ENCODE measurements around the gene EVI5L. TPM values are rescaled to one million over a fixed set of nuclear protein-coding genes. Genes with fewer than 3 reads are reported as not detected.

The EVI5L gene
- polyA plus RNA-seq, 1 experiment, result 11.7 TPM

GRCh38 chr19:7911508-7912143, 81.6 kb downstream of the EVI5L start:
- peaks cover 15% of the 10 kb centered on the region for H3K36me3 ChIP-seq (ENCODE audit: control insufficient read depth, insufficient read depth, low read length)
- no peak overlapping the region for H3K4me3 ChIP-seq (ENCODE audit: low read depth, low read length)
- ChIA-PET CTCF (interaction anchor here (0.6 to 1.0 kb wide), 2 partner anchors 20 to 231 kb away, joined by 3 to 4 read pairs; partner anchors contain the start of gene TRAPPC5), POLR2A (no interaction called here)
- TF ChIP-seq, protein P1, sequence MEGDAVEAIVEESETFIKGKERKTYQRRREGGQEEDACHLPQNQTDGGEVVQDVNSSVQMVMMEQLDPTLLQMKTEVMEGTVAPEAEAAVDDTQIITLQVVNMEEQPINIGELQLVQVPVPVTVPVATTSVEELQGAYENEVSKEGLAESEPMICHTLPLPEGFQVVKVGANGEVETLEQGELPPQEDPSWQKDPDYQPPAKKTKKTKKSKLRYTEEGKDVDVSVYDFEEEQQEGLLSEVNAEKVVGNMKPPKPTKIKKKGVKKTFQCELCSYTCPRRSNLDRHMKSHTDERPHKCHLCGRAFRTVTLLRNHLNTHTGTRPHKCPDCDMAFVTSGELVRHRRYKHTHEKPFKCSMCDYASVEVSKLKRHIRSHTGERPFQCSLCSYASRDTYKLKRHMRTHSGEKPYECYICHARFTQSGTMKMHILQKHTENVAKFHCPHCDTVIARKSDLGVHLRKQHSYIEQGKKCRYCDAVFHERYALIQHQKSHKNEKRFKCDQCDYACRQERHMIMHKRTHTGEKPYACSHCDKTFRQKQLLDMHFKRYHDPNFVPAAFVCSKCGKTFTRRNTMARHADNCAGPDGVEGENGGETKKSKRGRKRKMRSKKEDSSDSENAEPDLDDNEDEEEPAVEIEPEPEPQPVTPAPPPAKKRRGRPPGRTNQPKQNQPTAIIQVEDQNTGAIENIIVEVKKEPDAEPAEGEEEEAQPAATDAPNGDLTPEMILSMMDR (IDR thresholded peaks at IDR 0.05; ENCODE audit: insufficient read depth, low read depth, low read length), result no peak
- no peaks in the 10 kb centered on the region for H3K27me3 ChIP-seq (ENCODE audit: control insufficient read depth, insufficient read depth, low read length)
- no peak for DNase-seq (ENCODE audit: low read depth)

- peaks cover 15% of the 10 kb centered on the region for H3K36me3 ChIP-seq (ENCODE audit: control insufficient read depth, insufficient read depth, low read length)
- no peak for DNase-seq (ENCODE audit: low read depth)
- TF ChIP-seq, protein P1 (IDR thresholded peaks at IDR 0.05; ENCODE audit: insufficient read depth, low read depth, low read length), result no peak
- H3K27me3 ChIP-seq (ENCODE audit: control insufficient read depth, insufficient read depth, low read length), result no peaks in the 10 kb centered on the region
- ChIA-PET POLR2A (no interaction called here), CTCF (interaction anchor here (1.0 kb wide), 2 partner anchors 9 to 231 kb away, joined by 3 to 4 read pairs; partner anchors contain the start of genes MAP2K7 and TRAPPC5)
- H3K4me3 ChIP-seq (ENCODE audit: low read depth, low read length), result no peak overlapping the region
These were observed 82.2 kb downstream of the EVI5L start for GRCh38 chr19:7912144-7912696.

GRCh38 chr19:7912697-7913564, 82.9 kb downstream of the EVI5L start:
- Histone ChIP-seq H3K27me3 (ENCODE audit: control insufficient read depth, insufficient read depth, low read length) (no peaks in the 10 kb centered on the region), H3K4me3 (ENCODE audit: low read depth, low read length) (no peak overlapping the region), H3K36me3 (ENCODE audit: control insufficient read depth, insufficient read depth, low read length) (peaks cover 15% of the 10 kb centered on the region)
- ChIA-PET CTCF (interaction anchor here (0.7 to 1.0 kb wide), 2 partner anchors 9 to 113 kb away, joined by 3 to 4 read pairs; partner anchors contain the start of gene MAP2K7), POLR2A (no interaction called here)
- TF ChIP-seq, protein P1 (IDR thresholded peaks at IDR 0.05; ENCODE audit: insufficient read depth, low read depth, low read length), result no peak
- DNase-seq (ENCODE audit: low read depth), result no peak

DNA sequence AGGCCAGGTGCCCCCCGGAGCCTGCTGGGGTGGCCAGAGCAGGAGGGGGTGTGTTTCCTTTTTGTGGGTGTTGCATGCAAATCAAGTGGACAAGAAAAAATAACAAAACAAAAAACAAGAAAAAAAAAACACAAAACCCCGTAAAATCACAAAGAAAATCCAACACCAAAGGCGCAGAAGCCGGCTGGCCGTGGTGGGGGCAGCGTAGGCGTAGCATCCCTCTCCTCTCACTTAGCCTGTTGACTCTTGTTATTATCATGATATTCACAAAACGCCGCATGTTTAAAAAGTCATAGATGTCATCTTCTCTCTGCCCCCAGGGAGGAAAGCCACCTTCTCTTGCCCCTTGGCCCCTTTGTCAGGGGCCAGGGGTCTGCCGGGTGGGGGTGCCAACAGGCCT, 83.6 kb downstream of the EVI5L start:
- TF ChIP-seq, protein P1 (IDR thresholded peaks at IDR 0.05; ENCODE audit: insufficient read depth, low read depth, low read length), result no peak
- H3K36me3 ChIP-seq (ENCODE audit: control insufficient read depth, insufficient read depth, low read length), result peaks cover 13% of the 10 kb centered on the region
- H3K4me3 ChIP-seq (ENCODE audit: low read depth, low read length), result no peak overlapping the region
- no peak for DNase-seq (ENCODE audit: low read depth)
- H3K27me3 ChIP-seq (ENCODE audit: control insufficient read depth, insufficient read depth, low read length), result no peaks in the 10 kb centered on the region
- CTCF ChIA-PET, result interaction anchor here (0.7 kb wide), 1 partner anchor 112 kb away, joined by 3 read pairs; no protein-coding TSS in a partner anchor
- POLR2A ChIA-PET, result no interaction called here

GRCh38 chr19:7914099-7914498, 84.1 kb downstream of the EVI5L start:
- Histone ChIP-seq H3K27me3 (ENCODE audit: control insufficient read depth, insufficient read depth, low read length) (no peaks in the 10 kb centered on the region), H3K36me3 (ENCODE audit: control insufficient read depth, insufficient read depth, low read length) (peaks cover 13% of the 10 kb centered on the region), H3K4me3 (ENCODE audit: low read depth, low read length) (no peak overlapping the region)
- ChIA-PET POLR2A (no interaction called here), CTCF (no interaction called here)
- TF ChIP-seq, protein P1 (IDR thresholded peaks at IDR 0.05; ENCODE audit: insufficient read depth, low read depth, low read length), result no peak
- DNase-seq (ENCODE audit: low read depth), result no peak

Measured in BJ (cell line).